Body of pancreas (tissue), 4 donors: Measurements from ENCODE around the gene TICAM2. TPM values are rescaled to one million over a fixed set of nuclear protein-coding genes. Genes with fewer than 3 reads are reported as not detected.

ENCODE experiments used
- ATAC-seq: fragments of 150-250 bp; one replicate; pipeline ENCODE4 v1.9.1; 2016
- DNase-seq, 4 donors: peaks; one replicate each; pipeline ENCODE4 v3.0.0-alpha.2; 2019
- H3K27ac ChIP-seq, 4 donors: fragments of 200-600 bp; sonication (generic); 1 replicate in 3 of 4; 2 replicates in 1 of 4; pipeline versions ENCODE4 v1.5.1 to v1.6.1; 2016 to 2019; ENCODE audit warnings: mild to moderate bottlenecking in 1 of 4, mixed read lengths in 1 of 4, moderate library complexity in 1 of 4
- H3K27me3 ChIP-seq, 2 donors: fragments of 200-600 bp; sonication (generic); one replicate each; pipeline ENCODE4 v1.6.0; 2016; ENCODE audit warnings: mild to moderate bottlenecking in 1 of 2
- H3K36me3 ChIP-seq, 2 donors: fragments of 200-600 bp; sonication (generic); replicated peaks in 1 of 2; 2 replicates each; pipeline ENCODE4 v1.5.1; 2016; ENCODE audit warnings: low read depth in 2 of 2; ENCODE audit not compliant: insufficient read depth in 1 of 2
- H3K4me1 ChIP-seq: fragments of 200-600 bp; sonication (generic); one replicate; pipeline ENCODE4 v1.6.0; 2016
- H3K4me3 ChIP-seq, 2 donors: fragments of 200-600 bp; sonication (generic); 1 replicate in 1 of 2; 2 replicates in 1 of 2; pipeline ENCODE4 v1.5.1; 2016 to 2019
- H3K9me3 ChIP-seq, 3 donors: fragments of 200-600 bp; sonication (generic); 1 replicate in 2 of 3; 2 replicates in 1 of 3; pipeline ENCODE4 v1.5.1; 2016
- CTCF ChIP-seq, 7 experiments: fragments of 450-650 bp in 4 of 7; fragments of 200-600 bp in 3 of 7; sonication (generic) in 3 of 7; IDR thresholded peaks; one replicate each; pipeline ENCODE4 v1.5.1; 2016 to 2019; ENCODE audit warnings: antibody characterized with exemption in 7 of 7
- POLR2A ChIP-seq, 3 donors: fragments of 450-650 bp; IDR thresholded peaks; one replicate each; pipeline ENCODE4 v1.6.1; 2016; ENCODE audit warnings: antibody characterized with exemption in 3 of 3, mild to moderate bottlenecking in 2 of 3
- WGBS, 2 donors: methylation state at CpG; one replicate each; pipeline ENCODE4 v1.1.5; 2017; 5-methylcytosine and 5-hydroxymethylcytosine counted together
- intact Hi-C: fragments of 100-400 bp; cut with DNase I; formaldehyde crosslinking; loops from one replicate; pipeline ENCODE4 v1.15.1; 2023
- total RNA-seq, 2 donors: library from RNA; depleted of rRNA; stranded (reverse); fragments of >200 nt; gene quantifications; one replicate each; pipeline ENCODE4 v1.1.0, GENCODE V29; 2016

Gene TICAM2
- total RNA-seq, 2 donors from 2014 or later = 0.52 to 1.6 TPM

GRCh38 chr5:115555084-115555633 is 47.1 kb downstream of the TICAM2 start:
- WGBS, 2 donors = 80 to 91% methylated on average over 4 of the region's 4 CpGs
- no peak for TF ChIP-seq POLR2A (IDR thresholded peaks at IDR 0.05)
- no peak for TF ChIP-seq CTCF (IDR thresholded peaks at IDR 0.05)
- intact Hi-C loops = no loop called here
- Histone ChIP-seq H3K4me1 (peaks cover 34% of the 10 kb centered on the region), H3K27me3 (no peaks in the 10 kb centered on the region), H3K4me3 (no peak overlapping the region), H3K9me3 (no peaks in the 10 kb centered on the region), H3K36me3 (no peaks in the 10 kb centered on the region), H3K27ac (no peak overlapping the region)
- no peak for DNase-seq
- no peak for ATAC-seq

- H3K9me3 ChIP-seq = no peaks in the 10 kb centered on the region
- WGBS, 2 donors = 87 to 91% methylated on average over 4 of the region's 4 CpGs
- intact Hi-C loops = no loop called here
- DNase-seq (no peak), ATAC-seq (no peak)
- H3K4me1 ChIP-seq = peaks cover 18% of the 10 kb centered on the region
- no peak for TF ChIP-seq POLR2A (IDR thresholded peaks at IDR 0.05)
- H3K27me3 ChIP-seq = no peaks in the 10 kb centered on the region
- no peak overlapping the region for H3K27ac ChIP-seq
- H3K4me3 ChIP-seq = no peak overlapping the region
- no peaks in the 10 kb centered on the region for H3K36me3 ChIP-seq
Measured at GRCh38 chr5:115553082-115553481, 49.2 kb downstream of the TICAM2 start.

GRCh38 chr5:115551415-115551814 is 50.9 kb downstream of the TICAM2 start:
- Histone ChIP-seq H3K27ac (no peak overlapping the region), H3K36me3 (no peaks in the 10 kb centered on the region), H3K4me3 (no peak overlapping the region), H3K9me3 (no peaks in the 10 kb centered on the region), H3K27me3 (no peaks in the 10 kb centered on the region), H3K4me1 (peaks cover 2% of the 10 kb centered on the region)
- DNase-seq (no peak), ATAC-seq (peak; percentile 24)
- 66 to 69% methylated on average over 4 of the region's 4 CpGs for WGBS, 2 donors
- intact Hi-C loops = no loop called here
- no peak for TF ChIP-seq CTCF (IDR thresholded peaks at IDR 0.05)
- no peak for TF ChIP-seq POLR2A (IDR thresholded peaks at IDR 0.05)

GRCh38 chr5:115549154-115549553 is 53.1 kb downstream of the TICAM2 start:
- Histone ChIP-seq H3K36me3 (no peaks in the 10 kb centered on the region), H3K4me1 (no peaks in the 10 kb centered on the region), H3K27ac (no peak overlapping the region), H3K9me3 (no peaks in the 10 kb centered on the region), H3K4me3 (no peak overlapping the region), H3K27me3 (no peaks in the 10 kb centered on the region)
- 74 to 83% methylated on average over 3 of the region's 3 CpGs for WGBS, 2 donors
- ATAC-seq = no peak
- intact Hi-C loops = no loop called here
- no peak for DNase-seq
- TF ChIP-seq POLR2A (IDR thresholded peaks at IDR 0.05) (no peak), CTCF (IDR thresholded peaks at IDR 0.05) (no peak)

GRCh38 chr5:115548683-115549082 is 53.6 kb downstream of the TICAM2 start:
- intact Hi-C loops = no loop called here
- Histone ChIP-seq H3K27ac (no peak overlapping the region), H3K27me3 (no peaks in the 10 kb centered on the region), H3K4me3 (no peak overlapping the region), H3K36me3 (no peaks in the 10 kb centered on the region), H3K4me1 (no peaks in the 10 kb centered on the region), H3K9me3 (no peaks in the 10 kb centered on the region)
- DNase-seq (no peak), ATAC-seq (no peak)
- no peak for TF ChIP-seq CTCF (IDR thresholded peaks at IDR 0.05)
- no peak for TF ChIP-seq POLR2A (IDR thresholded peaks at IDR 0.05)
- WGBS, 2 donors = 91 to 92% methylated on average over 4 of the region's 4 CpGs
